Testis (tissue), 2 donors: Measurements from ENCODE around the gene ATP12A.

Experiments
- POLR2A ChIP-seq: fragments of 450-650 bp; IDR thresholded peaks from one replicate; pipeline ENCODE4 v1.6.1; 2017; ENCODE audit warnings: antibody characterized with exemption, mild to moderate bottlenecking, moderate library complexity
- TF ChIP-seq, protein P1 (sequence below), 3 experiments: fragments of 450-650 bp in 2 of 3; fragments of 200-600 bp in 1 of 3; sonication (generic) in 1 of 3; IDR thresholded peaks; one replicate each; pipeline ENCODE4 v1.5.1; 2016 to 2019; ENCODE audit warnings: antibody characterized with exemption in 3 of 3, mild to moderate bottlenecking in 2 of 3, moderate library complexity in 1 of 3

DNA sequence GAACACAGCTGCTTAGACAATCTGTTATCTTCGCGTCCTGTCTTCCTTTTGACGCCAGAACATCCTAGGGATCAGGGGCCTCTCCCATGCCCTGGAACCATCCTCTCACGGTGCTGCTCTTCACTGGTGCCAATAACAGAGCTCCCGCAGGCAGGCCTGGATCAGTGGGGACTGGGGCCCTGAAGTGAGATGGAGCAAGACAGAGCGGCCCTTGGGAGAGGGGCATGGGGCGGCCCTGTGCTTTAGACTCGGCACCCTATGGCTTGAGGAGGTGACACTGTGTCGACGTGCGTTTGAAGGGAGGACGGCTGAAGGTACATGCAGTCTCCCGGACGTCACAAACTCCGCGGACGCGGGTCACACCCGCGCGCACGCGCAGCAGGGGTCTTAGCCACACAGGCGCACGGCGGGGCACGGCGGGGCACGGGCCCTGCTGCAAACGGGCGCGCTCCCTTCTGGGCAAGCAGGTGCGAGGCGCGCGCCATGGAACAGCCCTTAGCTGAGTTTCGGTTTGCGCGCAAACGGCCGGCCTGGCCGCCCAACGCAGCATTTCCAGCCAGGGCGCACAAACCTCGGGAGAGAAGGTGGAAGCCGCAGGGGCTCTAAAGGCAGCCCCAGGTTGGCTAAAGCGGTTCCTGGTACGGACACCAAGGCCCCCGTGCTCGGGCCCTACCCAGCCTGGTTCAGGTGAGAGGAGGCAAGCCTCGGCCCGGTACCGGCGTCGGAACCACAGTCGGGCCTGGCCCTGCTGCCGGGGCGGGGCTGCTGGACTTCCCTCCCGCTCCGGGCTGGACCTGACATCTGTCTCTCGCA, 67.2 kb downstream of the ATP12A start:
- TF ChIP-seq POLR2A, result no peak
- TF ChIP-seq, protein P1, sequence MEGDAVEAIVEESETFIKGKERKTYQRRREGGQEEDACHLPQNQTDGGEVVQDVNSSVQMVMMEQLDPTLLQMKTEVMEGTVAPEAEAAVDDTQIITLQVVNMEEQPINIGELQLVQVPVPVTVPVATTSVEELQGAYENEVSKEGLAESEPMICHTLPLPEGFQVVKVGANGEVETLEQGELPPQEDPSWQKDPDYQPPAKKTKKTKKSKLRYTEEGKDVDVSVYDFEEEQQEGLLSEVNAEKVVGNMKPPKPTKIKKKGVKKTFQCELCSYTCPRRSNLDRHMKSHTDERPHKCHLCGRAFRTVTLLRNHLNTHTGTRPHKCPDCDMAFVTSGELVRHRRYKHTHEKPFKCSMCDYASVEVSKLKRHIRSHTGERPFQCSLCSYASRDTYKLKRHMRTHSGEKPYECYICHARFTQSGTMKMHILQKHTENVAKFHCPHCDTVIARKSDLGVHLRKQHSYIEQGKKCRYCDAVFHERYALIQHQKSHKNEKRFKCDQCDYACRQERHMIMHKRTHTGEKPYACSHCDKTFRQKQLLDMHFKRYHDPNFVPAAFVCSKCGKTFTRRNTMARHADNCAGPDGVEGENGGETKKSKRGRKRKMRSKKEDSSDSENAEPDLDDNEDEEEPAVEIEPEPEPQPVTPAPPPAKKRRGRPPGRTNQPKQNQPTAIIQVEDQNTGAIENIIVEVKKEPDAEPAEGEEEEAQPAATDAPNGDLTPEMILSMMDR (IDR thresholded peaks at IDR 0.05), result no peak
